GM23338 (cell line): ENCODE results near the gene SETD1A. TPM values are rescaled to one million over a fixed set of nuclear protein-coding genes. Genes with fewer than 3 reads are reported as not detected.
"Not testable (repeated sequence)": the region's sequence is repeated elsewhere in the genome, so short reads cannot be mapped to it uniquely, and the experiment has no call there.

Experiments used
- ATAC-seq: fragments of 200-7000 bp; cut with Tn5 transposase; 3 replicates; pipeline ENCODE4 v1.9.1; 2020
- DNase-seq: peaks from one replicate; pipeline ENCODE4 v3.0.0-alpha.2; 2015; ENCODE audit warnings: low spot score
- H2AFZ ChIP-seq: fragments of 200-600 bp; sonication (generic); 2 replicates; pipeline ENCODE4 v1.8.0; 2016; ENCODE audit warnings: antibody characterized with exemption, mild to moderate bottlenecking, moderate library complexity
- H3F3A ChIP-seq: fragments of 200-600 bp; sonication (generic); replicated peaks from 2 replicates; pipeline ENCODE4 v1.8.0; 2017; ENCODE audit warnings: antibody characterized with exemption, mixed run types, low read depth
- H3K27ac ChIP-seq: fragments of 200-600 bp; sonication (generic); 2 replicates; pipeline ENCODE4 v1.6.1; 2016; ENCODE audit warnings: low read depth
- H3K27me3 ChIP-seq: fragments of 200-600 bp; sonication (generic); 2 replicates; pipeline ENCODE4 v1.8.0; 2016; ENCODE audit warnings: mild to moderate bottlenecking, mixed run types, moderate library complexity; ENCODE audit not compliant: insufficient read depth
- H3K36me3 ChIP-seq: fragments of 200-600 bp; sonication (generic); 2 replicates; pipeline ENCODE4 v1.8.0; 2016; ENCODE audit warnings: mild to moderate bottlenecking; ENCODE audit not compliant: insufficient read depth
- H3K4me1 ChIP-seq: fragments of 200-600 bp; sonication (generic); 2 replicates; pipeline ENCODE4 v1.8.0; 2016; ENCODE audit warnings: mild to moderate bottlenecking, moderate library complexity; ENCODE audit not compliant: insufficient read depth
- H3K4me2 ChIP-seq: fragments of 200-600 bp; sonication (generic); 2 replicates; pipeline ENCODE4 v1.7.1; 2017; ENCODE audit warnings: mixed run types
- H3K4me3 ChIP-seq: fragments of 200-600 bp; sonication (generic); 2 replicates; pipeline ENCODE4 v1.6.1; 2016; ENCODE audit warnings: mixed run types
- H3K79me2 ChIP-seq: fragments of 200-600 bp; sonication (generic); replicated peaks from 2 replicates; pipeline ENCODE4 v1.8.0; 2017; ENCODE audit warnings: mild to moderate bottlenecking; ENCODE audit not compliant: insufficient read depth
- H3K9me2 ChIP-seq: fragments of 200-600 bp; sonication (generic); 2 replicates; pipeline ENCODE4 v1.8.0; 2017; ENCODE audit not compliant: insufficient read depth
- H4K20me1 ChIP-seq: fragments of 200-600 bp; sonication (generic); replicated peaks from 2 replicates; pipeline ENCODE4 v1.8.0; 2017; ENCODE audit warnings: mild to moderate bottlenecking; ENCODE audit not compliant: insufficient read depth
- H3K27ac Mint-ChIP-seq: 2 replicates; pipeline ENCODE4 v1.8.0; 2020; ENCODE audit warnings: inconsistent platforms, mild to moderate bottlenecking, moderate library complexity, mixed read lengths
- H3K27me3 Mint-ChIP-seq: 3 replicates; pipeline ENCODE4 v1.8.0; 2022; ENCODE audit warnings: low read depth, mild to moderate bottlenecking, moderate library complexity, mixed read lengths, inconsistent platforms; ENCODE audit not compliant: insufficient read depth, poor library complexity
- H3K36me3 Mint-ChIP-seq: 3 replicates; pipeline ENCODE4 v1.8.0; 2021; ENCODE audit warnings: low read depth, mild to moderate bottlenecking, inconsistent platforms, moderate library complexity, mixed read lengths
- H3K4me1 Mint-ChIP-seq: 3 replicates; pipeline ENCODE4 v1.8.0; 2020; ENCODE audit warnings: mild to moderate bottlenecking, inconsistent platforms, mixed read lengths
- H3K4me3 Mint-ChIP-seq: 3 replicates; pipeline ENCODE4 v1.8.0; 2021; ENCODE audit warnings: moderate library complexity, mild to moderate bottlenecking, inconsistent platforms, mixed read lengths
- H3K9me3 Mint-ChIP-seq: 3 replicates; pipeline ENCODE4 v1.8.0; 2020; ENCODE audit warnings: moderate library complexity, mild to moderate bottlenecking, inconsistent platforms, mixed read lengths
- ETS1 ChIP-seq: IDR thresholded peaks from 2 replicates; pipeline ENCODE4 v1.6.1; 2016; ENCODE audit warnings: antibody characterized with exemption
- EZH2 ChIP-seq: fragments of 200-600 bp; sonication (generic); IDR thresholded peaks from one replicate; pipeline ENCODE4 v1.8.0; 2017; ENCODE audit warnings: antibody characterized with exemption, mild to moderate bottlenecking, low read depth; ENCODE audit not compliant: unreplicated experiment
- EZH2phosphoT487 ChIP-seq: fragments of 200-600 bp; sonication (generic); IDR thresholded peaks from one replicate; pipeline ENCODE4 v1.8.1; 2018; ENCODE audit warnings: antibody characterized with exemption; ENCODE audit not compliant: unreplicated experiment
- JUNB ChIP-seq: IDR thresholded peaks from one replicate; pipeline ENCODE4 v1.6.1; 2016; ENCODE audit warnings: antibody characterized with exemption; ENCODE audit not compliant: unreplicated experiment
- NANOG ChIP-seq: IDR thresholded peaks from 2 replicates; pipeline ENCODE4 v1.6.1; 2016; ENCODE audit warnings: antibody characterized with exemption, borderline replicate concordance
- STAT1 ChIP-seq: IDR thresholded peaks from one replicate; pipeline ENCODE4 v1.6.1; 2016; ENCODE audit warnings: antibody characterized with exemption; ENCODE audit not compliant: unreplicated experiment
- ZNF114 ChIP-seq: fragments of 250-450 bp; sonication (Bioruptor Pico); IDR thresholded peaks from 2 replicates; pipeline ENCODE4 v1.5.0; 2020; ENCODE audit warnings: mild to moderate bottlenecking, moderate library complexity
- polyA plus RNA-seq: library from polyadenylated mRNA; unstranded; fragments of >200 nt; fragmentation: Nextera tagmentation; extraction: Ambion mirVana; gene quantifications from 2 replicates; pipeline ENCODE4 v1.2.1, GENCODE V29; 2016
- total RNA-seq: library from RNA; depleted of rRNA; stranded (reverse); fragments of >200 nt; shearing (Covaris generic); gene quantifications from 2 replicates; pipeline ENCODE4 v1.2.3, GENCODE V29; 2014
- TF ChIP-seq, protein P1 (sequence below), 2 experiments: fragments of 200-600 bp in 1 of 2; sonication (generic) in 1 of 2; conservative IDR thresholded peaks; 2 replicates each; pipeline versions ENCODE4 v1.5.1 to v1.6.1; 2016 to 2017; ENCODE audit warnings: antibody characterized with exemption in 2 of 2, low read depth in 2 of 2, mild to moderate bottlenecking in 2 of 2, moderate library complexity in 1 of 2

Gene SETD1A
- total and polyA plus RNA-seq, 2 experiments from 2014 or later, result 10.8 to 21.9 TPM

DNA sequence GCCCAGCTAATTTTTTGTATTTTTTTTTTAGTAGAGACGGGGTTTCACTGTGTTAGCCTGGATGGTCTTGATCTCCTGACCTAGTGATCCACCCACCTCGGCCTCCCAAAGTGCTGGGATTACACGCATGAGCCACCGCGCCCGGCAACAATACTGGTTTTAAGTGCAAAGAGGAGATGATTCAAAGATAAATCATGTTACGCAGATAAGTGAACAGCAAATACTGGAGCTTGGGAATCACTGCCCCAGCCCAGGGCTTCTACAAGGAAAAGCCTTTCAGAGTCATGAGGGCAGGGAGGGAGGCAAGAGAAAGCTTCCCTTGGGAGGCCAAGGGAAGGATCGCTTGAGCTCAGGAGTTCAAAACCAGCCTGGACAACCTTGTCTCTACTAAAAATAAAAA, 18.0 kb upstream of the SETD1A start:
- not testable (repeated sequence) for H3K4me3 ChIP-seq, DNase-seq, H3K27me3 ChIP-seq, H3K4me3 Mint-ChIP-seq, ATAC-seq, H3K27ac Mint-ChIP-seq, H2AFZ ChIP-seq, H3K9me3 Mint-ChIP-seq, H3K27ac ChIP-seq, H3K4me2 ChIP-seq, H3K4me1 ChIP-seq, H3K9me2 ChIP-seq
- Histone ChIP-seq H3F3A (peaks cover 18% of the 10 kb centered on the region), H3K79me2 (peaks cover 14% of the 10 kb centered on the region; the same call in 1 of the 2 replicates), H3K36me3 (peaks cover 15% of the 10 kb centered on the region), H4K20me1 (peaks cover 14% of the 10 kb centered on the region)
- peaks cover 76% of the 10 kb centered on the region for H3K36me3 Mint-ChIP-seq
- peaks cover 17% of the 10 kb centered on the region for H3K27me3 Mint-ChIP-seq
- peaks cover 18% of the 10 kb centered on the region for H3K4me1 Mint-ChIP-seq

GRCh38 chr16:30941600-30942425, 15.7 kb upstream of the SETD1A start:
- no peaks in the 10 kb centered on the region; the same call in 2 of the 3 replicates for H3K9me3 Mint-ChIP-seq
- no peaks in the 10 kb centered on the region for H3K9me2 ChIP-seq
- TF ChIP-seq, protein P1, sequence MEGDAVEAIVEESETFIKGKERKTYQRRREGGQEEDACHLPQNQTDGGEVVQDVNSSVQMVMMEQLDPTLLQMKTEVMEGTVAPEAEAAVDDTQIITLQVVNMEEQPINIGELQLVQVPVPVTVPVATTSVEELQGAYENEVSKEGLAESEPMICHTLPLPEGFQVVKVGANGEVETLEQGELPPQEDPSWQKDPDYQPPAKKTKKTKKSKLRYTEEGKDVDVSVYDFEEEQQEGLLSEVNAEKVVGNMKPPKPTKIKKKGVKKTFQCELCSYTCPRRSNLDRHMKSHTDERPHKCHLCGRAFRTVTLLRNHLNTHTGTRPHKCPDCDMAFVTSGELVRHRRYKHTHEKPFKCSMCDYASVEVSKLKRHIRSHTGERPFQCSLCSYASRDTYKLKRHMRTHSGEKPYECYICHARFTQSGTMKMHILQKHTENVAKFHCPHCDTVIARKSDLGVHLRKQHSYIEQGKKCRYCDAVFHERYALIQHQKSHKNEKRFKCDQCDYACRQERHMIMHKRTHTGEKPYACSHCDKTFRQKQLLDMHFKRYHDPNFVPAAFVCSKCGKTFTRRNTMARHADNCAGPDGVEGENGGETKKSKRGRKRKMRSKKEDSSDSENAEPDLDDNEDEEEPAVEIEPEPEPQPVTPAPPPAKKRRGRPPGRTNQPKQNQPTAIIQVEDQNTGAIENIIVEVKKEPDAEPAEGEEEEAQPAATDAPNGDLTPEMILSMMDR (conservative IDR thresholded peaks at IDR 0.05; ENCODE audit: low read depth in 2 of 2), result peak; percentile 73 to 86
- no peak for TF ChIP-seq EZH2
- ATAC-seq (peak; percentile 95), DNase-seq (peak; percentile 89)
- H3K36me3 ChIP-seq, result peaks cover 16% of the 10 kb centered on the region
- no peak overlapping the region; the same call in 1 of the 2 replicates for H3K27ac ChIP-seq
- peak overlapping the region; percentile 38; the same call in 1 of the 2 replicates for H3K4me2 ChIP-seq
- peaks cover 6% of the 10 kb centered on the region; the same call in 1 of the 2 replicates for H3K4me1 ChIP-seq
- peaks cover 19% of the 10 kb centered on the region for H3K27me3 Mint-ChIP-seq
- H3K4me3 ChIP-seq, result no peak overlapping the region
- H3F3A ChIP-seq, result peaks cover 26% of the 10 kb centered on the region
- peaks cover 23% of the 10 kb centered on the region for H3K4me1 Mint-ChIP-seq
- peaks cover 12% of the 10 kb centered on the region for H4K20me1 ChIP-seq
- H2AFZ ChIP-seq, result no peak overlapping the region
- H3K4me3 Mint-ChIP-seq, result no peak overlapping the region; the same call in 2 of the 3 replicates
- peaks cover 73% of the 10 kb centered on the region for H3K36me3 Mint-ChIP-seq
- peaks cover 16% of the 10 kb centered on the region; the same call in 1 of the 2 replicates for H3K79me2 ChIP-seq
- H3K27ac Mint-ChIP-seq, result no peak overlapping the region
- H3K27me3 ChIP-seq, result no peaks in the 10 kb centered on the region

GRCh38 chr16:30942426-30942806, 15.1 kb upstream of the SETD1A start:
- H3K27me3 ChIP-seq, result no peaks in the 10 kb centered on the region
- peaks cover 16% of the 10 kb centered on the region for H3K36me3 ChIP-seq
- no peak overlapping the region for H3K4me3 ChIP-seq
- H2AFZ ChIP-seq, result no peak overlapping the region
- peaks cover 26% of the 10 kb centered on the region for H3F3A ChIP-seq
- ATAC-seq (no peak), DNase-seq (no peak)
- H3K9me2 ChIP-seq, result no peaks in the 10 kb centered on the region
- peaks cover 24% of the 10 kb centered on the region for H3K27me3 Mint-ChIP-seq
- H3K36me3 Mint-ChIP-seq, result peaks cover 67% of the 10 kb centered on the region
- H3K4me1 Mint-ChIP-seq, result peaks cover 29% of the 10 kb centered on the region
- peaks cover 6% of the 10 kb centered on the region; the same call in 1 of the 2 replicates for H3K4me1 ChIP-seq
- H3K27ac ChIP-seq, result no peak overlapping the region
- H3K4me2 ChIP-seq, result peak overlapping the region; percentile 38; the same call in 1 of the 2 replicates
- peaks cover 16% of the 10 kb centered on the region; the same call in 1 of the 2 replicates for H3K79me2 ChIP-seq
- H3K9me3 Mint-ChIP-seq, result no peaks in the 10 kb centered on the region; the same call in 2 of the 3 replicates
- H3K4me3 Mint-ChIP-seq, result no peak overlapping the region
- H3K27ac Mint-ChIP-seq, result no peak overlapping the region; the same call in 1 of the 2 replicates
- peaks cover 9% of the 10 kb centered on the region for H4K20me1 ChIP-seq
- TF ChIP-seq STAT1, result no peak
- TF ChIP-seq NANOG, result no peak
- TF ChIP-seq ETS1, result no peak
- TF ChIP-seq ZNF114 (CRISPR knock-in tag), result no peak
- TF ChIP-seq EZH2phosphoT487, result no peak
- no peak for TF ChIP-seq JUNB
